MG63 (cell line): Measurements from ENCODE around the gene LILRA2. TPM values are rescaled to one million over a fixed set of nuclear protein-coding genes. Genes with fewer than 3 reads are reported as not detected.

Source experiments
- DNase-seq: peaks from one replicate; pipeline ENCODE4 v3.0.0-alpha.2; 2020
- H3K27me3 ChIP-seq: fragments of 250-450 bp; sonication (Bioruptor Pico); 2 replicates; pipeline ENCODE4 v1.5.1; 2020; ENCODE audit warnings: mild to moderate bottlenecking, moderate library complexity
- H3K36me3 ChIP-seq: fragments of 250-450 bp; sonication (Bioruptor Pico); 2 replicates; pipeline ENCODE4 v1.5.1; 2020; ENCODE audit warnings: mild to moderate bottlenecking, moderate library complexity
- H3K4me3 ChIP-seq: fragments of 250-450 bp; sonication (Bioruptor Pico); 2 replicates; pipeline ENCODE4 v1.5.1; 2020; ENCODE audit warnings: mild to moderate bottlenecking, moderate library complexity
- H3K9me3 ChIP-seq: fragments of 250-450 bp; sonication (Bioruptor Pico); 2 replicates; pipeline ENCODE4 v1.5.1; 2020; ENCODE audit warnings: mild to moderate bottlenecking, moderate library complexity
- total RNA-seq: library from RNA; depleted of rRNA; stranded (reverse); fragments of >200 nt; shearing (Covaris generic); gene quantifications from 2 replicates; pipeline ENCODE4 v1.2.3, GENCODE V29; 2014; ENCODE audit warnings: low replicate concordance; rRNA removed

Gene LILRA2
- total RNA-seq = not detected in 2 replicates

- no peaks in the 10 kb centered on the region for H3K9me3 ChIP-seq
- H3K36me3 ChIP-seq = no peaks in the 10 kb centered on the region
- DNase-seq = no peak
- H3K4me3 ChIP-seq = no peak within 1 kb of the TSS
- H3K27me3 ChIP-seq = peaks cover 25% of the 10 kb centered on the region
Observed at GRCh38 chr19:54573330-54573872, at the start of gene LILRA2. LILRA2 (plus strand) TSS chr19:54573790; CDS start chr19:54573879, 89 bp downstream.

- Histone ChIP-seq H3K36me3 (no peaks in the 10 kb centered on the region), H3K4me3 (no peak overlapping the region), H3K9me3 (no peaks in the 10 kb centered on the region; the same call in 1 of the 2 replicates), H3K27me3 (peaks cover 17% of the 10 kb centered on the region)
- DNase-seq = no peak
Observed at GRCh38 chr19:54525636-54526035, 48.0 kb upstream of the LILRA2 start.

- H3K36me3 ChIP-seq = no peaks in the 10 kb centered on the region
- H3K4me3 ChIP-seq = no peak overlapping the region
- no peaks in the 10 kb centered on the region; the same call in 1 of the 2 replicates for H3K9me3 ChIP-seq
- DNase-seq = no peak
- peaks cover 28% of the 10 kb centered on the region for H3K27me3 ChIP-seq
Observed at GRCh38 chr19:54526972-54527371, 46.6 kb upstream of the LILRA2 start.

- no peak overlapping the region for H3K4me3 ChIP-seq
- no peaks in the 10 kb centered on the region for H3K36me3 ChIP-seq
- H3K9me3 ChIP-seq = no peaks in the 10 kb centered on the region
- DNase-seq = no peak
- H3K27me3 ChIP-seq = peaks cover 62% of the 10 kb centered on the region
Observed at GRCh38 chr19:54530866-54531265, 42.7 kb upstream of the LILRA2 start.

- Histone ChIP-seq H3K27me3 (peaks cover 72% of the 10 kb centered on the region), H3K4me3 (no peak overlapping the region), H3K9me3 (no peaks in the 10 kb centered on the region), H3K36me3 (no peaks in the 10 kb centered on the region)
- no peak for DNase-seq
Observed at GRCh38 chr19:54532528-54532927, 41.1 kb upstream of the LILRA2 start.

- Histone ChIP-seq H3K4me3 (no peak overlapping the region), H3K36me3 (no peaks in the 10 kb centered on the region), H3K27me3 (peaks cover 74% of the 10 kb centered on the region), H3K9me3 (no peaks in the 10 kb centered on the region)
- no peak for DNase-seq
Observed at GRCh38 chr19:54533476-54533875, 40.1 kb upstream of the LILRA2 start.

- no peaks in the 10 kb centered on the region for H3K36me3 ChIP-seq
- peaks cover 68% of the 10 kb centered on the region for H3K27me3 ChIP-seq
- no peak overlapping the region for H3K4me3 ChIP-seq
- DNase-seq = no peak
- H3K9me3 ChIP-seq = no peaks in the 10 kb centered on the region
Observed at GRCh38 chr19:54534156-54534555, 39.4 kb upstream of the LILRA2 start.

- H3K27me3 ChIP-seq = peaks cover 61% of the 10 kb centered on the region
- H3K9me3 ChIP-seq = no peaks in the 10 kb centered on the region
- H3K36me3 ChIP-seq = no peaks in the 10 kb centered on the region
- no peak overlapping the region for H3K4me3 ChIP-seq
- no peak for DNase-seq
Observed at GRCh38 chr19:54535601-54536000, 38.0 kb upstream of the LILRA2 start.

GRCh38 chr19:54536956-54537355 lies 36.6 kb upstream of the LILRA2 start:
- H3K9me3 ChIP-seq = no peaks in the 10 kb centered on the region
- no peaks in the 10 kb centered on the region for H3K36me3 ChIP-seq
- H3K27me3 ChIP-seq = peaks cover 55% of the 10 kb centered on the region
- DNase-seq = no peak
- H3K4me3 ChIP-seq = no peak overlapping the region

GRCh38 chr19:54541712-54542111 lies 31.9 kb upstream of the LILRA2 start:
- Histone ChIP-seq H3K27me3 (peaks cover 27% of the 10 kb centered on the region), H3K9me3 (no peaks in the 10 kb centered on the region), H3K4me3 (no peak overlapping the region), H3K36me3 (no peaks in the 10 kb centered on the region)
- DNase-seq = no peak

GRCh38 chr19:54548806-54549205 lies 24.8 kb upstream of the LILRA2 start:
- no peak for DNase-seq
- H3K4me3 ChIP-seq = no peak overlapping the region
- H3K27me3 ChIP-seq = peaks cover 23% of the 10 kb centered on the region
- no peaks in the 10 kb centered on the region for H3K9me3 ChIP-seq
- no peaks in the 10 kb centered on the region for H3K36me3 ChIP-seq

GRCh38 chr19:54549224-54549623 lies 24.4 kb upstream of the LILRA2 start:
- no peaks in the 10 kb centered on the region for H3K36me3 ChIP-seq
- no peak overlapping the region for H3K4me3 ChIP-seq
- DNase-seq = no peak
- peaks cover 22% of the 10 kb centered on the region for H3K27me3 ChIP-seq
- H3K9me3 ChIP-seq = no peaks in the 10 kb centered on the region

GRCh38 chr19:54551293-54551692 lies 22.3 kb upstream of the LILRA2 start:
- Histone ChIP-seq H3K36me3 (no peaks in the 10 kb centered on the region), H3K9me3 (no peaks in the 10 kb centered on the region), H3K4me3 (no peak overlapping the region), H3K27me3 (peaks cover 23% of the 10 kb centered on the region)
- no peak for DNase-seq

- H3K36me3 ChIP-seq = no peaks in the 10 kb centered on the region
- no peak overlapping the region for H3K4me3 ChIP-seq
- DNase-seq = no peak
- no peaks in the 10 kb centered on the region for H3K9me3 ChIP-seq
- H3K27me3 ChIP-seq = peaks cover 32% of the 10 kb centered on the region
Observed at GRCh38 chr19:54551950-54552912, 21.4 kb upstream of the LILRA2 start.

- H3K9me3 ChIP-seq = no peaks in the 10 kb centered on the region
- H3K27me3 ChIP-seq = peaks cover 38% of the 10 kb centered on the region
- H3K4me3 ChIP-seq = no peak overlapping the region
- no peaks in the 10 kb centered on the region for H3K36me3 ChIP-seq
- DNase-seq = no peak
Observed at GRCh38 chr19:54552913-54553310, 20.7 kb upstream of the LILRA2 start.

GRCh38 chr19:54554006-54554405 lies 19.6 kb upstream of the LILRA2 start:
- no peaks in the 10 kb centered on the region for H3K9me3 ChIP-seq
- peaks cover 47% of the 10 kb centered on the region for H3K27me3 ChIP-seq
- DNase-seq = peak; percentile 45
- H3K36me3 ChIP-seq = no peaks in the 10 kb centered on the region
- no peak overlapping the region for H3K4me3 ChIP-seq

- H3K36me3 ChIP-seq = no peaks in the 10 kb centered on the region
- H3K4me3 ChIP-seq = no peak overlapping the region
- no peak for DNase-seq
- no peaks in the 10 kb centered on the region for H3K9me3 ChIP-seq
- H3K27me3 ChIP-seq = peaks cover 52% of the 10 kb centered on the region
Observed at GRCh38 chr19:54554896-54555295, 18.7 kb upstream of the LILRA2 start.

GRCh38 chr19:54556194-54556593 lies 17.4 kb upstream of the LILRA2 start:
- H3K27me3 ChIP-seq = peaks cover 50% of the 10 kb centered on the region
- H3K4me3 ChIP-seq = no peak overlapping the region
- DNase-seq = no peak
- no peaks in the 10 kb centered on the region for H3K9me3 ChIP-seq
- no peaks in the 10 kb centered on the region for H3K36me3 ChIP-seq
